ENCODE results near the gene DOLPP1. TPM values are rescaled to one million over a fixed set of nuclear protein-coding genes. Genes with fewer than 3 reads are reported as not detected.

DOLPP1 gene, protein sequence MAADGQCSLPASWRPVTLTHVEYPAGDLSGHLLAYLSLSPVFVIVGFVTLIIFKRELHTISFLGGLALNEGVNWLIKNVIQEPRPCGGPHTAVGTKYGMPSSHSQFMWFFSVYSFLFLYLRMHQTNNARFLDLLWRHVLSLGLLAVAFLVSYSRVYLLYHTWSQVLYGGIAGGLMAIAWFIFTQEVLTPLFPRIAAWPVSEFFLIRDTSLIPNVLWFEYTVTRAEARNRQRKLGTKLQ
- total RNA-seq (2022; extraction: Qiagen RNA extraction): 18.1 to 20.7 TPM (median 19.7 TPM) in 5 replicates

DNA sequence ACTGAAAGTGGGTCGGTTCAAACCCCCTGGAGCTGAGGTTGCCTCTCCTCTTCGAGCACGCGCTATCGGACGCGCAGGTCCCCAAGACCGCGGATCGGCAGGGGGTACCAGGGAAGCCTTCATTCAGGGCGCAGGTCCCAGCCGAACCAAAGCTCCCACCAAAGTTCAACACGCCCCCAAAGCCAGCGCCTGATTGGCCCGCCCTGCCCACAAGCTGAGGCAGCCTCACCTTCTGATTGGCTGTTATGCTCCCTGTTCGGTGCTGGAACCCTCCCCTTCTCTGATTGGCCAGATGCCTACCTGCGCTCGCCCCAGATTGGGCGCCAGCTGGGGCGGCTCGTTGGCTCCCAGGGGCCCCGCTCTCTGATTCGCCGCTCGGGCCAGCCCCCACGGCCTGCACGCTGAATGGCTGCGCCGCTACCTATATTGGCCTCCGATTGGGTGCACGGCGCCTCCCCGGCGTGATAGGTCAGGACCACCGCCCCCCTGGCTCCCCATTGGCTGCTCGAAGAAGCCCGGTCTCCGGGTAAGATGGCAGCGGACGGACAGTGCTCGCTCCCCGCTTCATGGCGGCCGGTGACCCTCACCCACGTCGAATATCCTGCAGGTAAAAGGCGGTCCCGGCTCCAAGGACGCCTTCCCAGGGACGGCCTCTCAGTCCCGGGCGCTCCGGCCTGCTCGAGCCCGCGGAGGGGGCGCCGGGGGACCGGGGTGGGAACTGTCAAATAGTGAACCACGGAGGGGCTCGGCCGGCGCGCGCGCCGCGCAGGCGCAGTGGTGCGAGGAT, at the start of gene DOLPP1:
Gene DOLPP1 (plus strand): TSS at position 511 of the 787 bp plus-strand sequence. CDS start 21 bp downstream, at position 532.

DNA sequence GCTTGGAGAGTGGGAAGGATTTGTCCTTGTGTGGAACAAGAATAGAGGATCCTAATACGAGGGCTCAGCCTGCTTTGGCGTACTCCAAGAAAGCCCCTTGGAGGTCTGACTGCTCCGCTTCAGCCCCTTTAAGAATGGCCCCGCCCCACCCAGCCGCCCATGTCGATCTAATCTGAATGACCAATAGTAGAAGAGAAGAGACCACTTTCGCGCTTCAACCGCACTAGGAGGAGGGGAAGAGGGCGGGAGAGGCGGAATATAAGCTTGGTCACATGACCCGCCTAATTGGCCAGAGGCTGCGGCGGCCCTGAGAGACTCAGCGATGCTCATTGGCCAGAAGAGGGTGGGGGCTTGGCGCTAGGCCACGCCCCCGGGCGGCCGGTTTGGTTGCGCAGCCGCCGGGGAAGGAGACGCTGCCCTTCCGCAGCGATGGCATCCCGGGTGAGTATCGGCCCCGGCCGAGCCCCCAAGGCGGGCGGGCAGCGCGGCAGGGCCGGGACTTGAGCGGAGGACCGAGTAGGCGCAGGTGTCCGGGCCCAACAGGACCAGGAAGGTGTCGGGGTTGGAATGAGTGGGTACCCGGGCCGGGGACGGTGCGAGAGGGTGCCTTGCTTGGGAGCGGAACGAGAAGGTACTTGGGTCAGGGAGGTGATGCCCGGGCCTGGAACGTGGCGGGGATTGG, 44.5 kb upstream of the DOLPP1 start, which contains the start of gene MIGA2:
Gene MIGA2 (plus strand): TSS at position 386 of the 682 bp plus-strand sequence. CDS start 3,969 bp downstream, outside the sequence.

DNA sequence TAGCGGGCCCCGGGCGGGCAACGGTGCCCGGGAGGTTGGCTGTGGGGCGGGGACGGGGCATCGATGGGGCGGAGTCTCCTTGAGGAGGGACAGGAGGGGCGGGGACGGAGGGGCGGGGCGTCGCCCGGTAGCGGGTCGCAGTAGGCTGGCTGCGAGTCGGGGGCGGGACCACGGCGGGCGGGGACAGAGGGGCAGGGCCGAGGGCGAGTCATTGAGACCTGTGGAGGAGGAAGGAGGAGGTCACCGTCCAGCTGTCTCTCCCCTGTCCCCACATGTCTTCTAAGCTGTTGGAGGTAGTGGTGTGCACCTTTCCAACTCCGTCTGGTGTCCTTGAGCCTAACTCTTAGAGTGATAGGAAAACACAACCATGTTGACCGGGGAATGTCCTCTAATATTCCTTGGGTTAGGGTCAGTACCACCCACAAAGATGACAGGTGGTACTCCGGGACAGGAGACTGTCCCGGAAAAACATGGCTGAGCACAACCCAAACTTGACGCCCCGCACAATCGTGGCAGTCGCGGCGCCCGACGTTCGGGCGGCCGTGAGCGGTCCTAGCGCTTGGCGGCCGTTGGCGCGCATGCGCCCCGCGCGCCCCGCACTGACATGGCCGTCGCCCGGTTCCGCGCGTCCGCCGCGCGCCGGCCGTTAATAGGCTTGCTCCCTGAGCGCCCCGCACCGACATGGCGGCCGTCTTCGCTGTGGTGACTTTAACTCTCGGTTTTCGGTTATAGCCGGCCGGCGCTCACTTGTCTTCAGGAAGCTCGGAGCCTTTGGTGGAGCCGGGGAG, 30.0 kb downstream of the DOLPP1 start, which contains the start of the genes CRAT and PTPA:
Gene CRAT (minus strand): TSS at position 54 of the 788 bp plus-strand sequence. CDS start 284 bp downstream, outside the sequence.
Gene PTPA (plus strand): TSS at position 676 of the 788 bp plus-strand sequence. CDS start 186 bp downstream, outside the sequence.

Other genes with a start within 250 kb of the DOLPP1 start
- gene KYAT1, start 199.2 kb upstream of the DOLPP1 start, total RNA-seq (2022; extraction: Qiagen RNA extraction): 10.0 to 13.9 TPM (median 13.5 TPM) in 5 replicates
- 114 to 133 TPM (median 130 TPM) in 5 replicates for gene LRRC8A, start 199.0 kb upstream of the DOLPP1 start, total RNA-seq (2022; extraction: Qiagen RNA extraction)
- 0.22 to 0.27 TPM (median 0.24 TPM) in 4 of 5 replicates, not detected in the other for gene PHYHD1, start 160.1 kb upstream of the DOLPP1 start, total RNA-seq (2022; extraction: Qiagen RNA extraction)
- gene DOLK, start 133.5 kb upstream of the DOLPP1 start, total RNA-seq (2022; extraction: Qiagen RNA extraction): 38.2 to 39.9 TPM (median 39.7 TPM) in 5 replicates
- 38.4 to 46.2 TPM (median 40.7 TPM) in 5 replicates for gene NUP188, start 133.4 kb upstream of the DOLPP1 start, total RNA-seq (2022; extraction: Qiagen RNA extraction)
- gene SH3GLB2, start 52.8 kb upstream of the DOLPP1 start, total RNA-seq (2022; extraction: Qiagen RNA extraction): 38.6 to 51.7 TPM (median 47.6 TPM) in 5 replicates
- 12.9 to 17.6 TPM (median 15.6 TPM) in 5 replicates for gene MIGA2, start 44.5 kb upstream of the DOLPP1 start, total RNA-seq (2022; extraction: Qiagen RNA extraction)
- 25.6 to 30.5 TPM (median 29.4 TPM) in 5 replicates for gene CRAT, start 29.7 kb downstream of the DOLPP1 start, total RNA-seq (2022; extraction: Qiagen RNA extraction)
- gene PTPA, start 30.3 kb downstream of the DOLPP1 start, total RNA-seq (2022; extraction: Qiagen RNA extraction): 120 to 138 TPM (median 130 TPM) in 5 replicates
- gene IER5L, start 97.2 kb downstream of the DOLPP1 start, total RNA-seq (2022; extraction: Qiagen RNA extraction): 20.0 to 42.8 TPM (median 41.0 TPM) in 5 replicates

Measured in A549 treated with Hydrocortisone at 1 μM for 4 hours (cell line).